Measurements from ENCODE around the gene ZWILCH.

Gene ZWILCH

DNA sequence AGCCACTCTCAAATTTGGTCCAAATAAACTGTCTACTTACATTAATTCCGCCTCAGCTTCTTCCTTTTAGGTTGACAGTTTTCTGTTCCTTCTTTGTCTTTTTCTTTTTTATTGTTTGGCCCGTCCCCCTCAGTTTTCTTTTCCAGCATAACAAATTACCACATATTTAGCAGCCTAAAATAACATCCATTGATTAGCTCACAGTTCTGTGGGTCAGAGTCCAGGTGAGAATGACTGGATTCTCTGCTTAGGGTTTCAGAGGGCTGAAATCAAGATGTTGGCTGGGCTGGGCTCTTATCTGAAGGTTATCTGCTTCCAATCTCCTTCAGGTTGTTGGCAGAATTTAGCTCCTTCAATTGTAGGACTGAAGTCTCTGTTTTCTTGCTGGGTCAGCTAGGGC lies 85.3 kb downstream of the ZWILCH start:
- TF ChIP-seq POLR2A (IDR thresholded peaks at IDR 0.05; ENCODE audit: low read depth, low read length) = no peak
- no peak for TF ChIP-seq POLR2AphosphoS5 (IDR thresholded peaks at IDR 0.05; ENCODE audit: low read depth, low read length)
- TF ChIP-seq TAF1 (IDR thresholded peaks at IDR 0.05; ENCODE audit: borderline replicate concordance, low read depth, low read length) = no peak
- FAIRE-seq (no peak), DNase-seq (ENCODE audit: insufficient read length) (no peak)

GRCh38 chr15:66591322-66591862 lies 86.3 kb downstream of the ZWILCH start:
- FAIRE-seq = no peak
- TF ChIP-seq POLR2A (IDR thresholded peaks at IDR 0.05; ENCODE audit: low read depth, low read length) (no peak), POLR2AphosphoS5 (IDR thresholded peaks at IDR 0.05; ENCODE audit: low read depth, low read length) (no peak), TAF1 (IDR thresholded peaks at IDR 0.05; ENCODE audit: borderline replicate concordance, low read depth, low read length) (no peak)

DNA sequence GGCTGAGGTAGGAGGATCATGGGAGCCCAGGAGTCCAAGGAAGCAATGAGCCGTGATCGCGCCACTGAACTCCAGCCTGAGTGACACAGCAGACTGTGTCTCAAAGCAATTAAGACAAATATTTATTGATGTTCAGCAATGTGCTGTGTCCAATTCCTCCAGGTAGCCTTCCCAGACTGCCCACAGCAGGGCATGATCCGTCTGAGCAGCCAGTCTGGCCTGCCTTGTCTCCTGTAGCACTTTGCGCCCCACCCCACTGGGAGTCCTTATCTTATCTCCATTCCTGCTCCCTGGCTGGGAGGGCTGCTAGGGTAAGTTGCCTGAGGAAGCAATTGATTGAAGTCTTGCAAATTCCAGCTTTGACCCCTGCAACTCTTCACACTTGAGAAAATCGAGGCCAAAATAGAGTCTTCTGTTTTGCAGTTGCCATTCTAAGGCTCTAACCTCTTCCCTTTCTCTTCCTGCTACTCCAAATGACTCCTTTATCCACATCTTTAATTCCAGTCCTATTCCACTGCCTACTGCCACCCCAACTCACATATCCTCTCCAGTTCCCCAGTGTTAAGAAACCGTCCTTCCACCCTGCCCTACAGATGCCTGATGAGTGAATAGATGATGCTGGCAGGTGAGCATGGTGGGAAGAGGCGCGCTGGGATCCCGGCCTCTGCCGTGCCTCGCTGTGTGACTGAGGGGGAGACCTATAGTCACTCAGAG lies 87.5 kb downstream of the ZWILCH start:
- FAIRE-seq (no peak), DNase-seq (ENCODE audit: insufficient read length) (no peak)
- TF ChIP-seq POLR2AphosphoS5 (IDR thresholded peaks at IDR 0.05; ENCODE audit: low read depth, low read length) = no peak
- no peak for TF ChIP-seq TAF1 (IDR thresholded peaks at IDR 0.05; ENCODE audit: borderline replicate concordance, low read depth, low read length)
- no peak for TF ChIP-seq POLR2A (IDR thresholded peaks at IDR 0.05; ENCODE audit: low read depth, low read length)

More at GRCh38 chr15:66591322-66591862, 86.3 kb downstream of the ZWILCH start:
- no peak for DNase-seq (ENCODE audit: insufficient read length)

- DNase-seq (ENCODE audit: insufficient read length) (no peak), FAIRE-seq (no peak)
- no peak for TF ChIP-seq TAF1 (IDR thresholded peaks at IDR 0.05; ENCODE audit: borderline replicate concordance, low read depth, low read length)
These were observed 88.2 kb downstream of the ZWILCH start for GRCh38 chr15:66593219-66593780.

- no peak for FAIRE-seq
- DNase-seq (ENCODE audit: insufficient read length) = no peak
- no peak for TF ChIP-seq POLR2AphosphoS5 (IDR thresholded peaks at IDR 0.05; ENCODE audit: low read depth, low read length)
- no peak for TF ChIP-seq TAF1 (IDR thresholded peaks at IDR 0.05; ENCODE audit: borderline replicate concordance, low read depth, low read length)
- no peak for TF ChIP-seq POLR2A (IDR thresholded peaks at IDR 0.05; ENCODE audit: low read depth, low read length)
These were observed 89.2 kb downstream of the ZWILCH start for GRCh38 chr15:66594344-66594743.

- FAIRE-seq = no peak
- no peak for DNase-seq (ENCODE audit: insufficient read length)
- TF ChIP-seq TAF1 (IDR thresholded peaks at IDR 0.05; ENCODE audit: borderline replicate concordance, low read depth, low read length) = no peak
- TF ChIP-seq POLR2A (IDR thresholded peaks at IDR 0.05; ENCODE audit: low read depth, low read length) = no peak
- TF ChIP-seq POLR2AphosphoS5 (IDR thresholded peaks at IDR 0.05; ENCODE audit: low read depth, low read length) = no peak
These were observed 89.7 kb downstream of the ZWILCH start for GRCh38 chr15:66594836-66595235.

GRCh38 chr15:66595332-66595731 lies 90.2 kb downstream of the ZWILCH start:
- FAIRE-seq (no peak), DNase-seq (ENCODE audit: insufficient read length) (no peak)
- TF ChIP-seq POLR2AphosphoS5 (IDR thresholded peaks at IDR 0.05; ENCODE audit: low read depth, low read length) (no peak), POLR2A (IDR thresholded peaks at IDR 0.05; ENCODE audit: low read depth, low read length) (no peak), TAF1 (IDR thresholded peaks at IDR 0.05; ENCODE audit: borderline replicate concordance, low read depth, low read length) (no peak)

DNA sequence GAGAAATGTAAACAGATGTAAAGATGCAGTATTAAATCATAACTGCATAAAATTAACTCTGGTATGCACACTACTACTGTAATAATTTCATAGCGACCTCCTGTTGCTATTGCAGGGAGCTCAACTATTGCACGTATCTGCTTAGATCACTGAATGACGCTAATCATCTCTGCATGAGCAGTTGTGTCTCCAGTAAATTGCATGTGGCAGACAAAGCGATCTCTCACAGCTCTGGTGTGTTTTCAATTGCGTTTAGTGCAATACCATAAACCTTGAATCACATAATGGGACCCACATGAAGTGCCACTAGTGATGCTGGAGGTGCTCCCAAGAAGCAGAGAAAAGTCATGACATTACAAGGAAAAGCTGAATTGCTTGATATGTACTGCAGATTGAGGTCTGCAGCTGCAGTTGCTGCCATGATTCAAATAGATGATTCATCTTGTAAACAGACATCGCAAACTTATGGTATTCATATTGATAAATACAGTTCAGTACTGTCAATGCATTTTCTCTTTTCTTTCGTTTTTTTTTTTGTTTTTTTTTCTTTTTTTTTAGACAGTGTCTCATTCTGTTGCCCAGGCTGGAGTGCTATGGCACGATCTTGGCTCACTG lies 90.9 kb downstream of the ZWILCH start:
- FAIRE-seq (no peak), DNase-seq (ENCODE audit: insufficient read length) (no peak)
- no peak for TF ChIP-seq POLR2AphosphoS5 (IDR thresholded peaks at IDR 0.05; ENCODE audit: low read depth, low read length)
- no peak for TF ChIP-seq TAF1 (IDR thresholded peaks at IDR 0.05; ENCODE audit: borderline replicate concordance, low read depth, low read length)
- TF ChIP-seq POLR2A (IDR thresholded peaks at IDR 0.05; ENCODE audit: low read depth, low read length) = no peak

- TF ChIP-seq POLR2A (IDR thresholded peaks at IDR 0.05; ENCODE audit: low read depth, low read length) = no peak
- TF ChIP-seq TAF1 (IDR thresholded peaks at IDR 0.05; ENCODE audit: borderline replicate concordance, low read depth, low read length) = no peak
- TF ChIP-seq POLR2AphosphoS5 (IDR thresholded peaks at IDR 0.05; ENCODE audit: low read depth, low read length) = no peak
- FAIRE-seq (no peak), DNase-seq (ENCODE audit: insufficient read length) (no peak)
These were observed 93.1 kb downstream of the ZWILCH start for GRCh38 chr15:66598095-66598815.

Measured in GM12892 (cell line).